Parathyroid adenoma (tissue), 2 donors: ENCODE measurements around the gene PARVA.

Experiments
- H2AFZ ChIP-seq: fragments of 300-600 bp; sonication (generic); one replicate; pipeline ENCODE4 v1.7.0; 2017; ENCODE audit warnings: antibody characterized with exemption, mild to moderate bottlenecking
- H3K27ac ChIP-seq: fragments of 300-600 bp; sonication (generic); one replicate; pipeline ENCODE4 v1.7.0; 2017
- H3K27me3 ChIP-seq: fragments of 300-600 bp; sonication (generic); one replicate; pipeline ENCODE4 v1.7.0; 2017; ENCODE audit warnings: low read length; ENCODE audit not compliant: control insufficient read depth, insufficient read depth
- H3K36me3 ChIP-seq: fragments of 300-600 bp; sonication (generic); one replicate; pipeline ENCODE4 v1.7.0; 2017; ENCODE audit warnings: low read length; ENCODE audit not compliant: control insufficient read depth, insufficient read depth
- H3K4me1 ChIP-seq: fragments of 300-600 bp; sonication (generic); one replicate; pipeline ENCODE4 v1.7.0; 2017; ENCODE audit warnings: control low read depth
- H3K4me2 ChIP-seq: fragments of 300-600 bp; sonication (generic); one replicate; pipeline ENCODE4 v1.7.0; 2017; ENCODE audit warnings: low read length
- H3K4me3 ChIP-seq: fragments of 300-600 bp; sonication (generic); one replicate; pipeline ENCODE4 v1.7.0; 2017; ENCODE audit warnings: low read depth, low read length
- H3K79me2 ChIP-seq: fragments of 300-600 bp; sonication (generic); one replicate; pipeline ENCODE4 v1.7.0; 2017; ENCODE audit warnings: control low read depth
- H3K9ac ChIP-seq: fragments of 300-600 bp; sonication (generic); one replicate; pipeline ENCODE4 v1.7.0; 2017; ENCODE audit warnings: mild to moderate bottlenecking
- H3K9me3 ChIP-seq: fragments of 300-600 bp; sonication (generic); one replicate; pipeline ENCODE4 v1.7.0; 2017; ENCODE audit warnings: low read length; ENCODE audit not compliant: control insufficient read depth
- TF ChIP-seq, protein P1 (sequence below): fragments of 300-600 bp; sonication (generic); IDR thresholded peaks from one replicate; pipeline ENCODE4 v1.7.0; 2017; ENCODE audit warnings: antibody characterized with exemption, mild to moderate bottlenecking
- donor health status: primary hyperparathyroidism.

PARVA gene

DNA sequence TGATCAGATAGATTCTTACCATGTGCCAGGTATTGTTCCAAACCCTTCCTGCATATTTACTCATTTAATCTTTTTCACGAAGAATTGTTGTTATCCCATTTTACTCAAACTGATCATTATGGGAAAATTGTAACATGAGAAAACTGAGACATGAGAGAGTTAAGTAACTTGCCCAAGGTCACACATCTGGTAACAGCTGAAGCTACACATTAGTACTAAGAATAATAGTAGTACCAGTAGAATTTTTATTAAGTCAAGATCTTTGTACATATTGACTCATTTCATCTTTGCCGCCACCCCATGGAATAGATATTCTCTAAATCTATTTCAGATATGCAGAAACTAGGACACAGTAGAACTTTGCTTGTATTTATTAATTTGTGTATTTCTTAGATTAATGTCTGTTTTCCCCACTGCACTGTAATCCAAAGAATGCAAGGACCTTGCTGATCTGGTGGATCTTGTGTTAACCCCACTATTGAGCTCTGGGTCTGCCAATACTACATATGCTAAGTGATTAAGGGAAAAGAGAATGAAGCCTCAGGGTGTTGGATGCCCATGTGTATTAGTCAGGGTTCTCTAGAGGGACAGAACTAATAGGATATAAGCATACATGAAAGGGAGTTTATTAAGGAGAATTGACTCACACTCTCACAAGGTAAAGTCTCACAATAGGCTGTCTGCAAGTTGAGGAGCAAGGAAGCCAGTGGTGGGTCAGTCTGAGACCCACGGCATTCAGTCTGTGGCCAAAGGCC lies 72.8 kb downstream of the PARVA start:
- no peak overlapping the region for H3K4me3 ChIP-seq
- no peak overlapping the region for H3K27ac ChIP-seq
- TF ChIP-seq, protein P1, sequence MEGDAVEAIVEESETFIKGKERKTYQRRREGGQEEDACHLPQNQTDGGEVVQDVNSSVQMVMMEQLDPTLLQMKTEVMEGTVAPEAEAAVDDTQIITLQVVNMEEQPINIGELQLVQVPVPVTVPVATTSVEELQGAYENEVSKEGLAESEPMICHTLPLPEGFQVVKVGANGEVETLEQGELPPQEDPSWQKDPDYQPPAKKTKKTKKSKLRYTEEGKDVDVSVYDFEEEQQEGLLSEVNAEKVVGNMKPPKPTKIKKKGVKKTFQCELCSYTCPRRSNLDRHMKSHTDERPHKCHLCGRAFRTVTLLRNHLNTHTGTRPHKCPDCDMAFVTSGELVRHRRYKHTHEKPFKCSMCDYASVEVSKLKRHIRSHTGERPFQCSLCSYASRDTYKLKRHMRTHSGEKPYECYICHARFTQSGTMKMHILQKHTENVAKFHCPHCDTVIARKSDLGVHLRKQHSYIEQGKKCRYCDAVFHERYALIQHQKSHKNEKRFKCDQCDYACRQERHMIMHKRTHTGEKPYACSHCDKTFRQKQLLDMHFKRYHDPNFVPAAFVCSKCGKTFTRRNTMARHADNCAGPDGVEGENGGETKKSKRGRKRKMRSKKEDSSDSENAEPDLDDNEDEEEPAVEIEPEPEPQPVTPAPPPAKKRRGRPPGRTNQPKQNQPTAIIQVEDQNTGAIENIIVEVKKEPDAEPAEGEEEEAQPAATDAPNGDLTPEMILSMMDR = no peak
- H3K9me3 ChIP-seq = no peaks in the 10 kb centered on the region
- no peaks in the 10 kb centered on the region for H3K36me3 ChIP-seq
- H3K27me3 ChIP-seq = no peaks in the 10 kb centered on the region
- no peak overlapping the region for H3K9ac ChIP-seq
- H3K4me2 ChIP-seq = no peak overlapping the region
- no peaks in the 10 kb centered on the region for H3K79me2 ChIP-seq
- H3K4me1 ChIP-seq = peaks cover 2% of the 10 kb centered on the region
- no peak overlapping the region for H2AFZ ChIP-seq

DNA sequence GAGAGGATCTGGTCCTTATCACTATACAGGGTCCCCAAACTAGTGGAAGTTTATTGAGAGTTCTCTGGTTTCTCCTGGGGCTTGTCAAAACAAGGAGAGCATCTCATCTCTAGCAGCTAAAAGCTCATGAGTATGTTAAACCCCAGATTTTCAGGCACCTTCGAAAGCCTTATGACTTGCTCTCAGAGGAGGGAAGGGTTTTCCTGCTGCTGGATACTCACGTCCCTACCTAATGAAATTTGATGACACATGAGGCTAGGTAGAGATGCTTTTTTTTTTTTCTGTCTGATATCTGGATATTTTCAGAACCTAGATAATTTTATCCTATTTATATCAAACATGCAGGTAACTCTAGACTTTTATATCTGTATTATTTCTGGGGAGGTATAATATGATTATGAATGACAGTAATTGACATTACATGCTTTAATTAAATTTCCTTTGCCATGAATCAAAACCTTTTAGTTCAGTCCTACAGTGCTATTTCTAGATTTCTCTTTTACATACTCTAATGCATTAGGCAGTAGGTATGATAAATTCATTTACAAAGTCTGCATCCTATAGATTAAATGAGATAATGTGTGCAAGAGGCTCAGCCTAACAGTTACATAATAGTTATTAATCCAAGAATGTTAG lies 73.9 kb downstream of the PARVA start:
- Histone ChIP-seq H2AFZ (no peak overlapping the region), H3K36me3 (no peaks in the 10 kb centered on the region), H3K9ac (no peak overlapping the region), H3K4me3 (no peak overlapping the region), H3K9me3 (no peaks in the 10 kb centered on the region), H3K4me2 (no peak overlapping the region), H3K4me1 (peaks cover 2% of the 10 kb centered on the region), H3K27ac (no peak overlapping the region), H3K79me2 (peaks cover 3% of the 10 kb centered on the region), H3K27me3 (no peaks in the 10 kb centered on the region)
- TF ChIP-seq, protein P1 = no peak

DNA sequence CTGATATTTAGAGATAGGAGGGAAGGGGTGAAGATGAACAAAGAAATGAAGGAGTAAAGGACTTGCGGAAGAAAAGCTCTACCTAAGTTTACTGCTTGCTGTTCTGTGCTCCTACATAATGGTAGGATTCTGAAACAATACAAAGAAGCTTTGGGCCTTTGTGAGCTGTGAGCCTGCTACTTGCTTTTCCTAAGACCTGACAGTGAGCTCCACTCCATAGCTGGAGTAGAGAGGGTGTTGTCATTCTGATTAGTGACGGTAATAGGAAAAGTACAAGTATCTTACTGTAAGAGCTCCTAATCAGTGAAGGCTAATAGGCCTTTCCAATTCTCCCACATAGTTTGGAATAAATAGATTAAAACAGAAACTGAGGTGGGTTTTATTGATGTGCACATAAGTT lies 75.9 kb downstream of the PARVA start:
- H3K27me3 ChIP-seq = no peaks in the 10 kb centered on the region
- H3K79me2 ChIP-seq = peaks cover 3% of the 10 kb centered on the region
- no peak overlapping the region for H3K27ac ChIP-seq
- H3K4me1 ChIP-seq = peaks cover 2% of the 10 kb centered on the region
- no peak overlapping the region for H3K4me2 ChIP-seq
- no peak overlapping the region for H3K9ac ChIP-seq
- no peak overlapping the region for H2AFZ ChIP-seq
- no peaks in the 10 kb centered on the region for H3K9me3 ChIP-seq
- TF ChIP-seq, protein P1 = no peak
- H3K4me3 ChIP-seq = no peak overlapping the region
- no peaks in the 10 kb centered on the region for H3K36me3 ChIP-seq

DNA sequence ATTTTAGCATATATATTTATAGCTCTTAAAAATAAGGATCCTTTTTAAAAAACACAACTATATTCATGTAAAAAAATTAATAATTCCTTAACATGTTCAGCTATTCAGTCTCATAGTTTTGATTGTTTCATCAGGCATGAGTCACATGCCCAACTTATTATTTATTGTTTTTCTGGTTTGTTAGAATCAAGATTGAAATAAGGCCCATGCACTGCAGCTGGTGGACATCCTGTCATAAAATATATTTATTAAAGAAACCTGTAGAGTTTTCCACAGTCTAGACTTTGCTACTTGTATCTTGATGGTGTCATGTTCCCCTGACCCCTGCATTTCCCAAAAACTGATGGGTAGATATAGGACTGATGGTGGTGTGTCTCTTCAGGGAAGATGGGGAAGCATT lies 77.4 kb downstream of the PARVA start:
- Histone ChIP-seq H3K4me3 (no peak overlapping the region), H3K36me3 (no peaks in the 10 kb centered on the region), H3K9ac (no peak overlapping the region), H2AFZ (no peak overlapping the region), H3K79me2 (peaks cover 3% of the 10 kb centered on the region), H3K4me2 (no peak overlapping the region), H3K9me3 (no peaks in the 10 kb centered on the region), H3K27me3 (no peaks in the 10 kb centered on the region), H3K4me1 (peaks cover 2% of the 10 kb centered on the region), H3K27ac (no peak overlapping the region)
- TF ChIP-seq, protein P1 = no peak

DNA sequence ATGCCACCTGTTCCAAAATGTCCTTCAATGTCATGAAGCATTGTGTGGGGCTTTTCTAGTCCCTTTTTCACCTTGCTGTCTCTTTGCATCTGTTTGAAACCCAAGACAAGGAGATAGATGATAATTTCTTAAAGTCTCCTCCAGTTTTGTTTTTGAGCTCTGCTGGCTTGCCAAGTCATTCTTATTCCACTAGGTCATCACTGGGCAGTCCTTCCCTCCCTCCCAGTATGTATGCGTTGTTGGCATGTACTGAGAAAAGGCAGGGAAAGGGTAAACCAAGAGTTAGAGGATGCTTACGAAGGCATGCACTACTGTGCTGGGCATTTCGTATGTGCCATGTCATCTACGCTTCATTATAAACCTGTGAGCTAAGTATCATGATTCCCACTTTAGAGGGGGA lies 78.6 kb downstream of the PARVA start:
- H2AFZ ChIP-seq = no peak overlapping the region
- H3K36me3 ChIP-seq = no peaks in the 10 kb centered on the region
- no peak overlapping the region for H3K4me3 ChIP-seq
- no peak overlapping the region for H3K4me2 ChIP-seq
- H3K4me1 ChIP-seq = peaks cover 2% of the 10 kb centered on the region
- no peak overlapping the region for H3K27ac ChIP-seq
- no peaks in the 10 kb centered on the region for H3K27me3 ChIP-seq
- no peak overlapping the region for H3K9ac ChIP-seq
- TF ChIP-seq, protein P1 = no peak
- H3K79me2 ChIP-seq = peaks cover 3% of the 10 kb centered on the region
- H3K9me3 ChIP-seq = no peaks in the 10 kb centered on the region
